GM12891 (cell line): ENCODE data around the gene CTDNEP1.

Source experiments
- POLR2A ChIP-seq: IDR thresholded peaks from 2 replicates; pipeline ENCODE4 v1.6.1; 2011; ENCODE audit warnings: low read depth, low read length, control low read depth
- TAF1 ChIP-seq: IDR thresholded peaks from 2 replicates; pipeline ENCODE4 v1.6.1; 2011; ENCODE audit warnings: low read depth, low read length, control low read depth

DNA sequence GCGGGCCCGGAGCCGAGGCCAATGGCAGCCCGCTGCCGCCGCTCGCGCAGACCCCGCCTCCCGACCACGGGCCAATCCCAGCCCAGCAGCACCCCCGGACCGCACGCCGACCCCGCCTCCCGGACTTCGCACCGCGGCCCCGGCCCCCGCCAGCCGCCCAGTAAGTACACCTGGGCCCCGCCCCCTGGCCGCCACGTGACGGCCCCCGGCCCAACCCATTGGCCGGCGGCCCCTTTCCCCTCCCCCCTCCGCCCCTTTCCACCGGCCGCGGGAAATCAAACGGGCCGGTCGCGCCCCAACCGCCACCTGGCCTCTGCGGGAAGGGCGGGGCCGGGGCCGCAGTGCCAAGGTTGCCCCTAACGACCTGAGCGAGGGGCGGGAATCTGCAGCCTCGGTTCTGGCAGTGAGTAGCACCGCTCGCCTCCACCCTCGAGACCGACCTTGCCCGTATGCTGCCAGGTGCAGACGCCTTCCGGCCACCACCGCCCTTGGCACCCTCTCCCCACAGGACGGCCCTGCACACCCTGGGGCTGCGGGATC, 43.1 kb upstream of the CTDNEP1 start, which contains the start of gene YBX2:
- TF ChIP-seq POLR2A (no peak), TAF1 (no peak)
